ENCODE data around the gene MARCHF9. TPM values are rescaled to one million over a fixed set of nuclear protein-coding genes. Genes with fewer than 3 reads are reported as not detected.

Gene MARCHF9
- total RNA-seq, 1 experiment from 2014 or later = 21.8 TPM

DNA sequence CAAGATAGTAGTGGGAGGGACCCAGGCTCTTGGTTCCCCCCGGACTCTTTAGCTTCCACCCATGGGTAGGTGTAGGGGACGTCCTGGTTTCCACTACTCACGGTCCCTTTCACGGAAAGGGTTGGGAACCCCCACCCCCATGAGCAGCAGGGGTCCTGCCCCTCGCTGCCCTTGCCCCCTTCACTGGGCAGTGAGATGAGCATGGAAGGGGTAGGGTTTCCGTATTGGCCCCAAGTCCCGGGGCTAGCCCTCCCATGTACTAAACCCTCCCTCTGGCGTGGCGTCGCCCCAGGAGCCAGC is 29.1 kb upstream of the MARCHF9 start:
- intact Hi-C loops (cut with micrococcal nuclease) = loop anchor here (2.0 kb wide), 1 partner anchor 17 kb away; no protein-coding TSS in a partner anchor
- Histone ChIP-seq H3K9me2 (ENCODE audit: insufficient read depth) (no peaks in the 10 kb centered on the region), H3K79me2 (ENCODE audit: insufficient read depth, low read length) (no peaks in the 10 kb centered on the region), H3K27me3 (ENCODE audit: insufficient read depth, low read length) (no peaks in the 10 kb centered on the region), H2AFZ (ENCODE audit: low read depth, low read length, poor library complexity, severe bottlenecking) (no peak overlapping the region), H3K4me3 (replicated peaks in 1 of 2; ENCODE audit: low read depth in 1 of 2, low read length in 2 of 2) (peak overlapping the region; percentile 85 to 89), H3K9ac (ENCODE audit: low read length) (peak overlapping the region; percentile 89), H3K27ac (ENCODE audit: low read depth, low read length) (peak overlapping the region; percentile 92), H4K20me1 (ENCODE audit: insufficient read depth) (no peaks in the 10 kb centered on the region), H3K9me3 (ENCODE audit: control insufficient read depth in 1 of 2, insufficient read depth in 1 of 2, low read depth in 1 of 2, low read length in 2 of 2) (no peaks in the 10 kb centered on the region), H3K4me1 (ENCODE audit: control insufficient read depth in 1 of 2, insufficient read depth in 2 of 2, low read length in 2 of 2) (peaks cover 7 to 18% of the 10 kb centered on the region in 2 experiments; a peak in 3 of 4 replicates), H3K36me3 (ENCODE audit: control insufficient read depth in 1 of 2, insufficient read depth in 2 of 2, low read length in 2 of 2) (peaks cover 4 to 6% of the 10 kb centered on the region in 2 experiments; a peak in 2 of 4 replicates), H3K4me2 (ENCODE audit: low read length) (peak overlapping the region; percentile 99)
- BruUV-seq (replicated peaks) = no TSS peak
- ChIA-PET CTCF (interaction anchor here (0.6 to 3.1 kb wide), 12 partner anchors 16 to 270 kb away, joined by 3 to 15 read pairs (median 4); partner anchors contain the start of genes EEF1AKMT3, INHBE, METTL1 and OS9), RAD21 (ENCODE audit: low non-redundant PET in 1 of 2, low total read pairs in 2 of 2, uncharacterized antibody in 2 of 2, unreplicated experiment in 2 of 2) (no interaction called here), POLR2A (interaction anchor here (0.7 to 1.2 kb wide), 6 partner anchors 16 to 659 kb away, joined by 3 to 7 read pairs (median 4); partner anchors contain the start of genes OS9 and TSPAN31)
- no peak for DNase-seq (ENCODE audit: low read depth, low spot score)
- ATAC-seq = peak; percentile 32
- TF ChIP-seq TCF7L2 (IDR thresholded peaks at IDR 0.05; ENCODE audit: borderline replicate concordance, extremely low read depth, insufficient read depth, insufficient read length) = no peak
- TF ChIP-seq, protein P1, sequence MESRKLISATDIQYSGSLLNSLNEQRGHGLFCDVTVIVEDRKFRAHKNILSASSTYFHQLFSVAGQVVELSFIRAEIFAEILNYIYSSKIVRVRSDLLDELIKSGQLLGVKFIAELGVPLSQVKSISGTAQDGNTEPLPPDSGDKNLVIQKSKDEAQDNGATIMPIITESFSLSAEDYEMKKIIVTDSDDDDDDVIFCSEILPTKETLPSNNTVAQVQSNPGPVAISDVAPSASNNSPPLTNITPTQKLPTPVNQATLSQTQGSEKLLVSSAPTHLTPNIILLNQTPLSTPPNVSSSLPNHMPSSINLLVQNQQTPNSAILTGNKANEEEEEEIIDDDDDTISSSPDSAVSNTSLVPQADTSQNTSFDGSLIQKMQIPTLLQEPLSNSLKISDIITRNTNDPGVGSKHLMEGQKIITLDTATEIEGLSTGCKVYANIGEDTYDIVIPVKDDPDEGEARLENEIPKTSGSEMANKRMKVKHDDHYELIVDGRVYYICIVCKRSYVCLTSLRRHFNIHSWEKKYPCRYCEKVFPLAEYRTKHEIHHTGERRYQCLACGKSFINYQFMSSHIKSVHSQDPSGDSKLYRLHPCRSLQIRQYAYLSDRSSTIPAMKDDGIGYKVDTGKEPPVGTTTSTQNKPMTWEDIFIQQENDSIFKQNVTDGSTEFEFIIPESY (IDR thresholded peaks at IDR 0.05; ENCODE audit: extremely low read depth, insufficient replicate concordance, low read length) = no peak
- TF ChIP-seq CBX3 (IDR thresholded peaks at IDR 0.05; ENCODE audit: low read depth) = no peak
- TF ChIP-seq EGR1 (IDR thresholded peaks at IDR 0.05; ENCODE audit: low read depth) = no peak
- no peak for TF ChIP-seq JUND (IDR thresholded peaks at IDR 0.05)
- no peak for TF ChIP-seq SIN3A (IDR thresholded peaks at IDR 0.05; ENCODE audit: low read depth)
- TF ChIP-seq, protein P2, sequence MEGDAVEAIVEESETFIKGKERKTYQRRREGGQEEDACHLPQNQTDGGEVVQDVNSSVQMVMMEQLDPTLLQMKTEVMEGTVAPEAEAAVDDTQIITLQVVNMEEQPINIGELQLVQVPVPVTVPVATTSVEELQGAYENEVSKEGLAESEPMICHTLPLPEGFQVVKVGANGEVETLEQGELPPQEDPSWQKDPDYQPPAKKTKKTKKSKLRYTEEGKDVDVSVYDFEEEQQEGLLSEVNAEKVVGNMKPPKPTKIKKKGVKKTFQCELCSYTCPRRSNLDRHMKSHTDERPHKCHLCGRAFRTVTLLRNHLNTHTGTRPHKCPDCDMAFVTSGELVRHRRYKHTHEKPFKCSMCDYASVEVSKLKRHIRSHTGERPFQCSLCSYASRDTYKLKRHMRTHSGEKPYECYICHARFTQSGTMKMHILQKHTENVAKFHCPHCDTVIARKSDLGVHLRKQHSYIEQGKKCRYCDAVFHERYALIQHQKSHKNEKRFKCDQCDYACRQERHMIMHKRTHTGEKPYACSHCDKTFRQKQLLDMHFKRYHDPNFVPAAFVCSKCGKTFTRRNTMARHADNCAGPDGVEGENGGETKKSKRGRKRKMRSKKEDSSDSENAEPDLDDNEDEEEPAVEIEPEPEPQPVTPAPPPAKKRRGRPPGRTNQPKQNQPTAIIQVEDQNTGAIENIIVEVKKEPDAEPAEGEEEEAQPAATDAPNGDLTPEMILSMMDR (IDR thresholded peaks at IDR 0.05 in 2 of 3, conservative IDR thresholded peaks at IDR 0.05 in 1 of 3; ENCODE audit: borderline replicate concordance in 1 of 3, insufficient read depth in 1 of 3, low read depth in 2 of 3, low read length in 2 of 3) = no peak
- TF ChIP-seq ELF1 (IDR thresholded peaks at IDR 0.05; ENCODE audit: borderline replicate concordance, low read depth) = no peak
- no peak for TF ChIP-seq EZH2 (IDR thresholded peaks at IDR 0.05)
- no peak for TF ChIP-seq FOSL1 (IDR thresholded peaks at IDR 0.05; ENCODE audit: low read depth)
- TF ChIP-seq SP1 (IDR thresholded peaks at IDR 0.05; ENCODE audit: low read depth) = no peak

All from HCT116 (cell line).